Endometrium (tissue), 2 donors: ENCODE measurements around the gene NLRP13.
"Not testable (repeated sequence)": the region's sequence is repeated elsewhere in the genome, so short reads cannot be mapped to it uniquely, and the experiment has no call there.

Experiments used
- FAIRE-seq: peaks from 2 replicates; lab custom pipeline; 2012; peaks lifted over from hg19 to GRCh38; lab: Jason Lieb, UNC
- donor health status: control.
- donor health status: control.

Gene NLRP13, protein sequence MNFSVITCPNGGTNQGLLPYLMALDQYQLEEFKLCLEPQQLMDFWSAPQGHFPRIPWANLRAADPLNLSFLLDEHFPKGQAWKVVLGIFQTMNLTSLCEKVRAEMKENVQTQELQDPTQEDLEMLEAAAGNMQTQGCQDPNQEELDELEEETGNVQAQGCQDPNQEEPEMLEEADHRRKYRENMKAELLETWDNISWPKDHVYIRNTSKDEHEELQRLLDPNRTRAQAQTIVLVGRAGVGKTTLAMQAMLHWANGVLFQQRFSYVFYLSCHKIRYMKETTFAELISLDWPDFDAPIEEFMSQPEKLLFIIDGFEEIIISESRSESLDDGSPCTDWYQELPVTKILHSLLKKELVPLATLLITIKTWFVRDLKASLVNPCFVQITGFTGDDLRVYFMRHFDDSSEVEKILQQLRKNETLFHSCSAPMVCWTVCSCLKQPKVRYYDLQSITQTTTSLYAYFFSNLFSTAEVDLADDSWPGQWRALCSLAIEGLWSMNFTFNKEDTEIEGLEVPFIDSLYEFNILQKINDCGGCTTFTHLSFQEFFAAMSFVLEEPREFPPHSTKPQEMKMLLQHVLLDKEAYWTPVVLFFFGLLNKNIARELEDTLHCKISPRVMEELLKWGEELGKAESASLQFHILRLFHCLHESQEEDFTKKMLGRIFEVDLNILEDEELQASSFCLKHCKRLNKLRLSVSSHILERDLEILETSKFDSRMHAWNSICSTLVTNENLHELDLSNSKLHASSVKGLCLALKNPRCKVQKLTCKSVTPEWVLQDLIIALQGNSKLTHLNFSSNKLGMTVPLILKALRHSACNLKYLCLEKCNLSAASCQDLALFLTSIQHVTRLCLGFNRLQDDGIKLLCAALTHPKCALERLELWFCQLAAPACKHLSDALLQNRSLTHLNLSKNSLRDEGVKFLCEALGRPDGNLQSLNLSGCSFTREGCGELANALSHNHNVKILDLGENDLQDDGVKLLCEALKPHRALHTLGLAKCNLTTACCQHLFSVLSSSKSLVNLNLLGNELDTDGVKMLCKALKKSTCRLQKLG

DNA sequence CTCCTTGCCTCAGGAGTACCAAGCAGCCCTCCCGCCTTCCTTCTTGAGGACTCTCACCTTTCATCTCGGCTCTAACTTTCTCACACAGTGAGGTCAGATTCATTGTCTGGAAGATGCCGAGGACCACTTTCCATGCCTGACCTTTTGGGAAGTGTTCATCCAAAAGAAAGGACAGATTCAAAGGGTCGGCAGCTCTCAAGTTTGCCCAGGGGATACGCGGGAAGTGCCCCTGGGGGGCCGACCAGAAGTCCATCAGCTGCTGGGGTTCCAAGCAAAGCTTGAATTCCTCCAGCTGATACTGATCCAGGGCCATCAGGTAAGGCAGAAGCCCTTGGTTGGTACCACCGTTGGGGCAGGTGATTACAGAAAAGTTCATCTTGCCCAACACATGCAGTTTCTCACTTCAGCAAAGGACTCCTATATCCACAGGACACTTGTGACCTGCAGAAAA, at the start of gene NLRP13:
TSS of gene NLRP13 (minus strand) at position 401 of the 451 bp plus-strand sequence. CDS start at position 376, 25 bp downstream.
- FAIRE-seq, result no peak

DNA sequence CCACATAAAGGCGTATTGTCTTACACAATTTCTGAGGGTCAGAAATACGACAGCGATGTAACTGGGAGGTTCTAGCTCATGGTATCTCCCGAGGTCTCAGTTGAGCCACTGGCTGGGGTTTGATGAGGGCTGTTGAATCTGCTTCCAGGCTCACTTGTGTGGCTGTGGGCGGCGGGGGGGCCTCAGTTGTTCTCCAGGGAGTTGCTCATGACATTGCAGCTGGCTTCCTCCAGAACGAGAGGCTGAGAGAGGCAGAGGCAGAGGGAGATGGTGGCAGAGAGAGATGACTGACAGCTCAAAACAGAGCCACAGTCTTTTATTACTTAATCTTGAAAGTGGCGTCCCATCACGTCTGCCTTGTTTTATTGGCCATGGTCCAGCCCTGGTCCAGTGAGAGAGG, 48.3 kb upstream of the NLRP13 start:
- no peak for FAIRE-seq

DNA sequence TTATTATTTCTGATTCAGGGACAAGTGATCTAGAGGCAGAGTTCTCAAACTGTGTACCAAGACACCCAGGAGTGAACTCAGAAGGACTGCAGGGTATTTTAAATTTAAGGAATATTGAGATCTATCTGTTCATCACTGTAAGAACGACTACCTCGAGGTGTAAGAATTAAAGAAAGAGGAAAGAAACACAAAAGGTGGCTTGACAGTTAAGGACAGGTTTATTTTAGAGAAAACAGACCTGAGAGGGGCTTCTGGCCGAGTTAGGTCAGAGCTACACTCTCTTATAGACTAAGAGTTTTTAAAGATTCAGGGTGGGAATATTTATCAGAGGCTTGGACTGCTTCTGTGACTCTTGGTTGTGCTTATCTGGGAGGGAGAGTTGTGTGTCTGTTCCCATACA, 41.8 kb upstream of the NLRP13 start:
- FAIRE-seq, result no peak

DNA sequence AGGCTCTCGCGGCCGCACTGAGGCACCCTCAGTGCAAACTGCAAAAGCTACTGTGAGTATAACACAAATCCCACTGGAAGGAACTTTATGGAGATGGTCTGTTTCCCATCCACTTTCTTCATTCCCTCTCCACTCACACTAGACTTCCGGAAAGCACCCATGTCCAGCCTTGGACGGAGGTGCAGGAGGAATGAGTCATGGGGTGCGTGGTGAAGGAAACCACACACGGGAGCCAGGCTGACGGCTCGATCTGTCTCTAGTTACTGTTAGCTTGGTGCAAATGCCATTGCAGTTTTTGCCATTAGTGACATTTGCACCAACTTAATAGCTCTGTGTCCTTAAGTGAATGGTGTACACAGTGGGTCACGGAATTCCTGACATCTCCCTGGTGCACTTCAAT, 30.1 kb upstream of the NLRP13 start:
- FAIRE-seq, result no peak

DNA sequence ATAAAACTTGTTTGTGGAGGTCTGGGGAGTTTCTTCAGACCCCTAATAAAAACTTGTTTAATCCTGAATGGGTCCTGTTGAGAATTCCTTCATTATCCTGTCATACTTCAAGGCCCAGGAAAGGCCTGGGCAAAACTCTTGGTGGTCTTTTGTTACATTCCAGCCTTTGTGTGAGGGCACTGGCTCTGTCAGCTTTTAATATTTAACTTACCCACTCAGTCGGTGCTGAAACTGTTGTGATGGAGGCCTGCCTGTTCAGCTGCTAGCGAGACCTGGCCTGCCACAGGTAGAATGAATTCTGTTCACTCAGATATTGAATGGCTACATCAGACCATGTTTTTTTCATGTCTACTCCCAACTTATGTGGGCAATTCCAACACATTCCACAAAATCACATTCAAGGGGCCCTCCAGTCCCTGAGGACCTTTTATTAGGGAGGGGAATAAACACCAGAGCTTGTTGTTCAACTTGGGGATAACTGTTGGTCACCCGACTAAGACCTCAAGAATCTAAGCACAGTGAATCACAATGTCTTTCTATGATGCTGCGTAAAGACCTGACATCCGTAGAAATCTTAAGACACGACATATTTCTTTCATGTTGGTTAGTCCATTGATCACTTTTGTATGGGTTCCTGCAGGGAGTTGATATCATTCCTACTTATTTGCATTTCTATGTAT, 28.0 kb upstream of the NLRP13 start:
- no peak for FAIRE-seq

DNA sequence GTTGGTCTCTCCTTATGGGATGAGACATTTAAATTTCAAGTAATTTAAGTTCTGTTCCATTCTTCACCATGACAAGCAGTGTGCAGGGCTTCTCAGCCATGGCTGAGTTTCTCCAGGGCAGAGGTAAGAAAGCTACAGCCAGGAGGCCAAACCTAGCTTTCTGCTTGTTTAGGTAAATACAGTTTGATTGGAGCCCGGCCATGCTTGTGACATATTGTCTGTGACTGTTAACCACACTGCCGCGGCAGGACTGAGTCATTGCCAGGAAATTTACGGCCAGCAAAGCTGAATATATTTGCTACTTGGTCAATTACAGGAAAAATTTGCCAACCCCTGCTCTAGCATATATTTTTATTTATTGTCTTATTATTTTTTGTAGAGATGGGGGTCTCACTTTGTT, 26.2 kb upstream of the NLRP13 start:
- FAIRE-seq, result no peak

DNA sequence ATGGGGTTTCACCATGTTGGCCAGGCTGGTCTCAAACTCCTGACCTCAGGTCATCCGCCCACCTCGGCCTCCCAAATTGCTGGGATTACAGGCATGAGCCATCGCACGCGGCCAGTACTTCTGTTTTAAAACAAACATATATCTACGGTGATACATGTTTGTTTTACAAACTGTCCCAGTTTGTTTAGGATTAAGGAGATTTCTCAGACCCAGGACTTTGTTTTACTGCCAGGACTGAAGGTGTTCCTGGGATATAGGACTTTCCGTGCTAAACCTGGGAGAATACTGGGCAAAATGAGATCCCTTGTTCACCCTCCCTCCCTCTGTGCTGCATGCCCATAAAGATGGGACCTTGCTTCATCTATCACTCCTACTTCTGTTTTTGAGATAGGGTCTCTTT, 24.3 kb upstream of the NLRP13 start:
- no peak for FAIRE-seq

DNA sequence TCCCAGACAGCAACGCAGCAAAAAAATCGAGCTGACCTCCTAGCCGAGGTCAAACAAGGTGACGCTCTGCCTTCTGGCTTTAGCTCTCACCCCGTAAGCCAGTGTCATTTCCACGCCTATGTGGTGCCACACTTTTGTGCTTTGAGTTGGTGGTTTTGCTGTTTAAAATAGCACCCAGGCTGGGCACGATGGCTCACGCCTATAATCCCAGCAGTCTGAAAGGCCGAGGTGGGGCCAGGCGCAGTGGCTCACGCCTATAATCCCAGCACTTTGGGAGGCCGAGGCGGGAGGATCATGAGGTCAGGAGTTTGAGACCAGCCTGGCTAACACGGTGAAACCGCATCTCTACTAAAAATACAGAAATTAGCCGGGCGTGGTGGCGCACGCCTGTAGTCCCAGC, 18.4 kb upstream of the NLRP13 start:
- FAIRE-seq, result not testable (repeated sequence)

DNA sequence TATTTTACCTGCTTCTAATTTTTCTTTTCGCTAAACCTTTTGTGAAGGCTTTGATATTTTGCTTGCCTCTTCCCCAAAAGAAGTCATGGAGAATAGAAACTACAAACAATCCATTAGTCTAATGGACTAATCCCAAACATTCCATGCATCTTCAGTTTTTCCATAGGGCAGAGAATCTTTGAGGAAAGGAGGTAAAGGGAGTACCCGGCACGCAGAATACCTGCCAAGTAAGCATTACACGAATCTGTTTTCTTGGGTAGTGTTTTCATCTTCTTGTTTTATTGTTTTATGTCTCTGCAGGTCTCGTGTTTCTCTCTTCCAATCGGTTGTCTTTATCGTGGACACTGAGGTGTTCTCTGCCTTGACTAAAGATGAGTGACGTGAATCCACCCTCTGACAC, 15.4 kb upstream of the NLRP13 start, which contains the start of gene NLRP8:
TSS of gene NLRP8 (plus strand) at position 301 of the 400 bp plus-strand sequence.
- FAIRE-seq, result no peak

DNA sequence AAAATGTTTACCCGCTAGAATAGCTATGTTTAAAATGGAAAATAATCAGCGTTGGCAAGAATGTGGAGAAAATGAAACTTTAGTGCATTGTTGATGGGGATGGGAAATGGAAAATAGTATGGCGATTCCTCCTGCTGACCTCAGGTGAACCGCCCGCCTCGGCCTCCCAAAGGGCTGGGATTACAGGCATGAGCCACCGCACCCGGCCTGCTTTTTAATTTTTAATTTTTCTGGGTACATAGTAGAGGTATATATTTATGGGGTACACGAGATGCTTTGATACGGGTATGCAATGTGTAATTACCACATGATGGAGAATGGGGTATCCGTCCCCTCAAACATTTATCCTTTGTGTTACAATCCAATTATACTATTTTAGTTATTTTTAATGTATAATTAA, 8.2 kb upstream of the NLRP13 start:
- no peak for FAIRE-seq

DNA sequence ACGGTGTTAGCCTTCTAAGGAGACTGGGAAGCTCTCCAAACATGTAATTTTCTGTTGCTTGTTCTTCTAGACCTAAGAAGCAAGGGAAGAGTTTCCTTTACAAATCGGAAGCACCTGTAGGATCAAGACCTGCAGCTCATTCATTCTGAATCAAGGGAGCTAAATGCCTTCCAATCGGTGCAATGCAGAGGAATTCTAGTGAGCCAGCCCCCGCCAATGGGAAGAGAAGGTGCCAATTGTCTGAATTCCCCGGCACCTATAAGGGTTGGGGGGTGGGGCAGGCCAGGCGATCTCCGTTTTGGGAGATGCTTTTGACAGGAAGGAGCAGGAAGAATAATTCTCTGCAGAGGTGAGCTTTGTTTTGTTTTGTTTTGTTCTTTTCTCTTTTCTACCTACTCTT, 7.1 kb upstream of the NLRP13 start:
- no peak for FAIRE-seq

DNA sequence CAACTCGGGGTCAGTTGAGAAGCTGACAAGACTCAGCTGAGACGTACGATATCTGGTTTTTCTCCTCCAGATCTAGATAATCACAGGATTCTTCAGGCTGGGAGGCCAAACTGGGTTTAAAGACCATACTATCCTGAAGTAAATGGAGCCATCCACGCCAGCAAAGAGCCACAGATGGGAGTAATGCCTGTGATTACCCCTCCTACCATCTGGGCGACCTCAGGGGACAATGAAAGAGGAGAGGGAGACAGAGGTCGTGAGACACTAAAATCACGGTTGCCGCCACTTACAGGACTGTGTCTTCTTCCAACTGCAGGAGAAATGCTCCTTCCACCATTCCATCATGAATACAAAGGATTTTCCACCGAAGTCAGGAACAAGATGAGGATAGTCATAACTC, 3.1 kb upstream of the NLRP13 start:
- no peak for FAIRE-seq

DNA sequence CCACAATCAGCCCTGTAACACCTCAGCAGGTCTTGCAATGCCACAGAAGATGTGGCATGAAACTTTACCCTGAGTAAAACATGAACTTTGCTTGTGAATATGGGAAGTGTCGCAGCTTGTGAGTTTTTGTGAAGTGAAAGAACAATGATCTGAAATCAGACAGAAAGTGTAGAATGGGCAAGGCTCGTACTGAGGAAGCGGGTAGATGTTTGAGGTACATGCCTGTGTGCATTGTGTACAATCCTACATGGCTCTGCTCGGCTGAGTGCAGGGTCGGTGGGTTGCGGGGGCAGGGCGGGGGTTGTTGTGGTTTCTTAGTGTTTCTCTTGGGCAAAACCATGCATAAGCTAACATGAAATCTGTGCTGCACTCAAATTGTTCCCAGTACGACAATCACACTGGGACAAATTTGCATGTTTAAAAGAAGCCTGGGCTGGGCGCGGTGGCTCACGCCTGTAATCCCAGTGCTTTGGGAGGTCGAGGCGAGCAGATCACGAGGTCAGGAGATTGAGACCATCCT, 1.1 kb downstream of the NLRP13 start:
- FAIRE-seq, result no peak

DNA sequence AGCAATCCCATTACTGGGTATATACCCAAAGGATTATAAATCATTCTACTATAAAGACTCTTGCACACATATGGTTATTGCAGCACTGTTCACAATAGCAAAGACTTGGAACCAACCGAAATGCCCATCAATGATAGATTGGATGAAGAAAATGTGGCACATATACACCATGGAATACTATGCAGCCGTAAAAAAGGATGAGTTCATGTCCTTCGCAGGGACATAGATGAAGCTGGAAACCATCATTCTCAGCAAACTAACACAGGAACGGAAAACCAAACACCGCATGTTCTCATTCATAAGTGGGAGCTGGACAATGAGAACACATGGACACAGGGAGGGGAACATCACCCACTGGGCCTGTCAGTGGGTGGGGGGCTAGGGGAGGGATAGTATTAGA, 2.9 kb downstream of the NLRP13 start:
- not testable (repeated sequence) for FAIRE-seq

DNA sequence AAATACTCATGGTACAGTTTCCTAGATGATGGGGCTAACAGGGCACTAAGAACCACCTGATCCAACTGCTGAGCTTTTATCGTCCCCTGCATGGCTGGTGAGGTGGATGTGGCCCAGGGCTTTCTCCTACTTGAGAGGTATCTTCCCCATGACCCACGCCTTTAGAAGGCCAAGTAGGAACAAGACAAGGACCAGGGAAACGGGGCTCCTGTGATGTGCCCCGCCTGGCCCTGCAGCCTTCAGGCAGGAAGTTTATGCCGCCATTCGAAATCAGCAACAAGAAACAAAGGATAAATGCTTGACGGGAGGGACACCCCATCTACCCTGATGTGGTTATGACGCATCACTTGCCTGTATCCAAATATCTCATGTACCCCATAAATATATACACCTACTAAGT, 4.1 kb downstream of the NLRP13 start:
- FAIRE-seq, result no peak

DNA sequence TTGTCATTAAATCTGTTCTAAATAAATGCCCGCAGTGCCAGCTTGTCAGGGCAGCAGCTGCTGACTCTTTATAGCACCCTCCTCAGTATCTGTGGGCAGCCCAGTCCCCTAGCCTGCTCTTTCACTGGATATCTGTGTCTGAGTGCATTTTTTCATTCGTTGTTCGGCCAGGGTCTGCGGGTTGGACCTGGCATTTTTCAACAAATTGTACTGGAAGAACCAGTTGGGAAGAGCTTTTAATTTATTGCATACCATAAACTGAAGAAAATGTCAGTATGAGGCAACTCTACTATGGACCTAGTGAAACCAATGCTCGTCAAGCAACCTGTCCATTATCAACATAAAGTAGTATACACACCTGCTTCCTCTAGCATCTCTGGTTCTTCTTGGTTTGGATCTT, 8.6 kb downstream of the NLRP13 start:
- no peak for FAIRE-seq

DNA sequence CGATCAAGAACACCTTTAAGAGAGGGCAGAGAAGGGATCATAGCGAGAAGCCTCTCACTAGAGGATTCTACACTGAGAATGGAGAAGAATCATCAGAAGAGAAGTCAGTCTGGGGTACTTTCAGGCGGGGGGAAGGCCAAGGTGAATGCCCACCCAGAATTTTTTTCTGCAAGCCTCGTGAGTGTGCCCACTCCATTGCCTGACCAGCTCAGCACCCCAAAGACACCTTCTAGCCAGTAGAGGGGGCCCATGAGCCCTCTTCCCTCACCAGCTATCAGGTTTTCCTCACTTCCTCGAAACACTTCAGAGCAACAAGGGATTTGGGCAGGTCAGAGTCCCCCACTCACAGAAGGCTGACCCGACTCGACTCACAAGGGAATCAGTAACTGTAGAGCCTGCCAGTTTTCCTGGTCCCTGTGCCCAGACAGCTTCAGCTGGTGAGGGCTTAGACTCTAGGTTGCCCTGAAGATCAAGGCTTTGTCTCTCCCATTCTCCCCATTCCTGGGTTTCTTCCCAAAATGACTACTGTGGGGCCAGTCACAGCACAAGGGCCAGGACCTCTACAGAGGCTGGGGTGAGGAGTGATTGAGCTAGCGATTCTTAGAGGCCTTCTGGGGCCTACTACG, 18.4 kb downstream of the NLRP13 start:
- FAIRE-seq, result no peak

DNA sequence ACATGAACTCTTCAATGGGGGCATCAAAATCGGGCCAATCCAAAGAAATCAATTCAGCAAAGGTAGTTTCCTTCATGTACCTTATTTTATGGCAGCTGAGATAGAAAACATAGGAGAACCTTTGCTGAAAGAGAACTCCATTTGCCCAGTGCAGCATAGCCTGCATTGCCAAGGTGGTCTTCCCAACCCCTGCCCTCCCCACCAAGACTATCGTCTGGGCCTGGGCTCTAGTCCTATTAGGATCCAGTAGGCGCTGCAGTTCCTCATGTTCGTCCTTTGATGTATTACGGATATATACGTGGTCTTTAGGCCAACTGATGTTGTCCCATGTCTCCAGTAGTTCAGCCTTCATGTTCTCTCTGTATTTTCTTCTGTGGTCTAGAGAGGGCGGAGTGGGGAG, 19.2 kb downstream of the NLRP13 start:
- no peak for FAIRE-seq

DNA sequence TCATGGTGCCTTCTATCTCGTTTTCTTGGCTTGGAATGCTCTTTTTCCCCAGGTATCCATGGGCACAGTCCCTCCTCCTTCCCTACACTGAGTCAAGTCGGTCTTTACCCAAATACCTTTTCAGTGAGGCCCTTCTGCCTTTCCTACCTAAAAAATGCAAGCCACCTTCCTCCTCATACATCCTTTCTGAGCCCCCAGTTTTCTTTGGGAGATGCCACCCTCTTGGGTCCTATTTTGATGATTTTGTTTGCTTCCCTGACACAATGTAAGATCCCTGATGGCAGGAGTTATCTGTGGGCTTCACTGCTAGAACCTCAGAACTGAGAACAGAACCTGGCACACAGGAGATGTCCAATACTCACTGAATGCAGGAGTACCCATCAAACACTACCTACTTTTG, 22.3 kb downstream of the NLRP13 start:
- no peak for FAIRE-seq

DNA sequence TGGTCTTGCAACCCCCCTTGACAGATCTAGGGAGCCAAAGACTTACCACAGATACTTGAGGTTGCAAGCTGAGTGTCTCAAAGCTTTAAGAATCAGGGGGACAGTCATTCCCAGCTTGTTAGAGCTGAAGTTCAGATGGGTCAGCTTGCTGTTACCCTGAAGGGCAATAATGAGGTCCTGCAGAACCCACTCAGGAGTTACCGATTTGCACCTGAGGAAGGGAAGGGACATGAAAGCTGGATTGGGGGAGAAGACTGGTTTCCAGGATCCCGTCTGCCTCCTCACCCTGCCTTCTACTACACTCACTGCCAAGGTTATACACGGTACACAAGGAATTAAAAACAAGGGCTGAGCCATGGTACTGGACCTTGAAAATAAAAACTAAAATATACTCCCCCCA, 24.4 kb downstream of the NLRP13 start:
- FAIRE-seq, result no peak

DNA sequence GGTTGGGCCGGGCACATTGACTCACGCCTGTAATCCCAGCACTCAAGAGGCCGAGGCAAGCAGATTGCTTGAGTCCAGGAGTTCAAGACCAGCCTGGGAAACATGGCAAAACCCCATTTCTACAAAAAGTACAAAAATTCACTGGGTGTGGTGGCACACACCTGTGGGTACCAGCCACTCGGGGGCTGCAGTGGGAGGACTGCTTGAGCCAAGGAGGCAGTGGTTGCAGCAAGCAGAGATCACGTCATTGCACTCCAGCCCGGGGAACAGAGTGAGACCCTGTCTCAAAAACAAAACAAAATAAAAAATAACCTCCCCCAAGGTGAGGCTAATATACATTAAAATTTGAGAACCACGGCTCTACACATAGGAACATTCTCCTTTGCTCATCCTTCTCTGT, 24.9 kb downstream of the NLRP13 start:
- no peak for FAIRE-seq
